Karpas-422 (cell line): Measurements from ENCODE around the gene ZNF554. TPM values are rescaled to one million over a fixed set of nuclear protein-coding genes. Genes with fewer than 3 reads are reported as not detected.

Experiments
- total RNA-seq: library from RNA; depleted of rRNA; stranded (reverse); fragments of >200 nt; shearing (Covaris generic); gene quantifications from 2 replicates; pipeline ENCODE4 v1.2.3, GENCODE V29; 2014; ENCODE audit warnings: low replicate concordance; rRNA removed

The ZNF554 gene
- total RNA-seq, 1 experiment from 2014 or later: 2.6 TPM

Other genes with a start within 250 kb of the ZNF554 start
- 0.19 and 1.3 TPM in 2 replicates for gene GNG7, start 117.2 kb upstream of the ZNF554 start, total RNA-seq
- gene DIRAS1, start 98.5 kb upstream of the ZNF554 start, total RNA-seq: not detected in 2 replicates
- gene SLC39A3, start 79.9 kb upstream of the ZNF554 start, total RNA-seq: 28.6 and 55.3 TPM in 2 replicates
- 31.2 and 55.8 TPM in 2 replicates for gene SGTA, start 36.6 kb upstream of the ZNF554 start, total RNA-seq
- 57.0 and 148 TPM in 2 replicates for gene THOP1, start 34.4 kb upstream of the ZNF554 start, total RNA-seq
- gene ZNF555, start 21.6 kb downstream of the ZNF554 start, total RNA-seq: 1.4 TPM in 2 replicates
- gene ZNF556, start 47.5 kb downstream of the ZNF554 start, total RNA-seq: not detected in 2 replicates
- gene ZNF57, start 81.1 kb downstream of the ZNF554 start, total RNA-seq: 1.0 and 3.3 TPM in 2 replicates
- gene ZNF77, start 125.1 kb downstream of the ZNF554 start, total RNA-seq: not detected in 2 replicates
- gene TLE6, start 157.7 kb downstream of the ZNF554 start, total RNA-seq: 3.4 and 5.0 TPM in 2 replicates
- gene TLE2, start 209.4 kb downstream of the ZNF554 start, total RNA-seq: not detected in 2 replicates
- gene TLE5, start 242.6 kb downstream of the ZNF554 start, total RNA-seq: 146 and 233 TPM in 2 replicates